Measurements from ENCODE around the gene USP3. TPM values are rescaled to one million over a fixed set of nuclear protein-coding genes. Genes with fewer than 3 reads are reported as not detected.

USP3 gene
- total RNA-seq, 1 donor from 2014 or later = 64.2 TPM

GRCh38 chr15:63458026-63458425 lies 46.4 kb upstream of the USP3 start:
- no peak for TF ChIP-seq CTCF (IDR thresholded peaks at IDR 0.05)
- TF ChIP-seq EZH2 (IDR thresholded peaks at IDR 0.05) = no peak
- TF ChIP-seq EZH2phosphoT487 (IDR thresholded peaks at IDR 0.05) = no peak
- H3K27ac Mint-ChIP-seq = no peak overlapping the region
- Histone ChIP-seq H3K4me3 (no peak overlapping the region), H3K79me2 (ENCODE audit: low read depth) (no peaks in the 10 kb centered on the region), H3K36me3 (no peaks in the 10 kb centered on the region), H3K27me3 (no peaks in the 10 kb centered on the region), H3K4me1 (peaks cover 23% of the 10 kb centered on the region), H4K20me1 (ENCODE audit: low read depth) (no peaks in the 10 kb centered on the region), H3K4me2 (no peak overlapping the region), H3K27ac (no peak overlapping the region), H3F3A (ENCODE audit: low read depth) (peaks cover 6% of the 10 kb centered on the region), H3K9ac (no peak overlapping the region), H2AFZ (replicated peaks) (no peak overlapping the region), H3K9me3 (ENCODE audit: low read depth) (no peaks in the 10 kb centered on the region)
- H3K9me3 Mint-ChIP-seq = peaks cover 14% of the 10 kb centered on the region
- peaks cover 7% of the 10 kb centered on the region for H3K27me3 Mint-ChIP-seq (ENCODE audit: insufficient read depth, low read depth)
- no peak for DNase-seq (ENCODE audit: low spot score)
- no peak overlapping the region for H3K4me3 Mint-ChIP-seq
- H3K4me1 Mint-ChIP-seq = peaks cover 19% of the 10 kb centered on the region
- H3K36me3 Mint-ChIP-seq = no peaks in the 10 kb centered on the region

- Histone ChIP-seq H3K9me3 (ENCODE audit: low read depth) (no peaks in the 10 kb centered on the region), H3F3A (ENCODE audit: low read depth) (peaks cover 6% of the 10 kb centered on the region), H3K79me2 (ENCODE audit: low read depth) (no peaks in the 10 kb centered on the region), H3K27ac (no peak overlapping the region), H3K27me3 (no peaks in the 10 kb centered on the region), H3K4me1 (peaks cover 23% of the 10 kb centered on the region), H3K36me3 (no peaks in the 10 kb centered on the region), H3K4me3 (no peak overlapping the region), H4K20me1 (ENCODE audit: low read depth) (no peaks in the 10 kb centered on the region), H3K4me2 (no peak overlapping the region), H2AFZ (replicated peaks) (no peak overlapping the region), H3K9ac (no peak overlapping the region)
- H3K4me3 Mint-ChIP-seq = no peak overlapping the region
- H3K27me3 Mint-ChIP-seq (ENCODE audit: insufficient read depth, low read depth) = peaks cover 7% of the 10 kb centered on the region
- peaks cover 14% of the 10 kb centered on the region for H3K9me3 Mint-ChIP-seq
- TF ChIP-seq EZH2phosphoT487 (IDR thresholded peaks at IDR 0.05) (no peak), EZH2 (IDR thresholded peaks at IDR 0.05) (no peak), CTCF (IDR thresholded peaks at IDR 0.05) (no peak)
- no peak overlapping the region for H3K27ac Mint-ChIP-seq
- H3K36me3 Mint-ChIP-seq = no peaks in the 10 kb centered on the region
- peaks cover 27% of the 10 kb centered on the region for H3K4me1 Mint-ChIP-seq
- DNase-seq (ENCODE audit: low spot score) = no peak
Observed at GRCh38 chr15:63458794-63459395, 45.5 kb upstream of the USP3 start.

- Histone ChIP-seq H3K4me3 (peak overlapping the region; percentile 17), H3F3A (ENCODE audit: low read depth) (peaks cover 6% of the 10 kb centered on the region), H3K9me3 (ENCODE audit: low read depth) (no peaks in the 10 kb centered on the region), H3K4me1 (peaks cover 23% of the 10 kb centered on the region), H3K79me2 (ENCODE audit: low read depth) (no peaks in the 10 kb centered on the region), H3K36me3 (no peaks in the 10 kb centered on the region), H3K27me3 (no peaks in the 10 kb centered on the region), H4K20me1 (ENCODE audit: low read depth) (no peaks in the 10 kb centered on the region), H3K27ac (no peak overlapping the region), H2AFZ (replicated peaks) (peak overlapping the region; percentile 98), H3K4me2 (peak overlapping the region; percentile 62), H3K9ac (no peak overlapping the region)
- peaks cover 14% of the 10 kb centered on the region for H3K9me3 Mint-ChIP-seq
- H3K27me3 Mint-ChIP-seq (ENCODE audit: insufficient read depth, low read depth) = peaks cover 7% of the 10 kb centered on the region
- H3K36me3 Mint-ChIP-seq = no peaks in the 10 kb centered on the region
- DNase-seq (ENCODE audit: low spot score) = no peak
- TF ChIP-seq EZH2 (IDR thresholded peaks at IDR 0.05) (no peak), EZH2phosphoT487 (IDR thresholded peaks at IDR 0.05) (no peak), CTCF (IDR thresholded peaks at IDR 0.05) (no peak)
- peaks cover 30% of the 10 kb centered on the region for H3K4me1 Mint-ChIP-seq
- H3K27ac Mint-ChIP-seq = no peak overlapping the region
- H3K4me3 Mint-ChIP-seq = no peak overlapping the region
Observed at GRCh38 chr15:63460210-63461155, 43.9 kb upstream of the USP3 start.
